Measurements from ENCODE around the gene ZNF785.
"Not testable (repeated sequence)": the region's sequence is repeated elsewhere in the genome, so short reads cannot be mapped to it uniquely, and the experiment has no call there.

Gene ZNF785

GRCh38 chr16:30592871-30593270 is 7.4 kb upstream of the ZNF785 start:
- H3K36me3 ChIP-seq (ENCODE audit: insufficient read depth, low read length), result no peaks in the 10 kb centered on the region
- no peak overlapping the region for H3K4me3 ChIP-seq
- DNase-seq (ENCODE audit: low read depth, low spot score), result no peak
- H3K9ac ChIP-seq (ENCODE audit: insufficient read length), result no peak overlapping the region
- no peak for TF ChIP-seq POLR2AphosphoS5 (IDR thresholded peaks at IDR 0.05; ENCODE audit: borderline replicate concordance, low read depth, low read length)
- no peak for TF ChIP-seq FOXP2 (optimal IDR thresholded peaks at IDR 0.05; ENCODE audit: control extremely low read depth, extremely low read length, insufficient read depth)
- no peak for TF ChIP-seq EZH2 (IDR thresholded peaks at IDR 0.05)
- no peak overlapping the region for H3K27ac ChIP-seq
- no peaks in the 10 kb centered on the region for H3K9me3 ChIP-seq (ENCODE audit: low read depth, low read length)

- not testable (repeated sequence) for H3K4me3 ChIP-seq; H3K9me3 ChIP-seq (ENCODE audit: low read depth, low read length); H3K27ac ChIP-seq; H3K36me3 ChIP-seq (ENCODE audit: insufficient read depth, low read length); DNase-seq (ENCODE audit: low read depth, low spot score); H3K9ac ChIP-seq (ENCODE audit: insufficient read length)
These were observed 5.4 kb upstream of the ZNF785 start for GRCh38 chr16:30590869-30591268.

DNA sequence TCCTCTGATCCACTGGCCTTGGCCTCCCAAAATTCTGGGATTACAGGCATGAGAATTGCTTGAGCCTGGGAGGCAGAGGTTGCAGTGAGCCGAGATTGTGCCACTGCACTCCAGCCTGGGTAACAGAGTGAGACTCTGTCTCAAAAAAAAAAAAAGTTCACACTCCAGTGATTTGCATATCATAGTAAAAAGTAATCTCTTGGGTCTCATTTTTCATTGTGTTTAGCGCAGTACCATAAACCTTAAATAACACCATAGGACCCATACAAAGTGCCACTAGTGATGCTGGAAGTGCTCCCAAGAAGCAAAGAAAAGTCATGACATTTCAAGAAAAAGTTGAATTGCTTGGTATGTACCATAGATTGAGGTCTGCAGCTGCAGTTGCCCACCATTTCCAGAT is 4.1 kb upstream of the ZNF785 start:
- DNase-seq (ENCODE audit: low read depth, low spot score); H3K9me3 ChIP-seq (ENCODE audit: low read depth, low read length); H3K9ac ChIP-seq (ENCODE audit: insufficient read length); H3K27ac ChIP-seq; H3K4me3 ChIP-seq; H3K36me3 ChIP-seq (ENCODE audit: insufficient read depth, low read length): not testable (repeated sequence)

DNA sequence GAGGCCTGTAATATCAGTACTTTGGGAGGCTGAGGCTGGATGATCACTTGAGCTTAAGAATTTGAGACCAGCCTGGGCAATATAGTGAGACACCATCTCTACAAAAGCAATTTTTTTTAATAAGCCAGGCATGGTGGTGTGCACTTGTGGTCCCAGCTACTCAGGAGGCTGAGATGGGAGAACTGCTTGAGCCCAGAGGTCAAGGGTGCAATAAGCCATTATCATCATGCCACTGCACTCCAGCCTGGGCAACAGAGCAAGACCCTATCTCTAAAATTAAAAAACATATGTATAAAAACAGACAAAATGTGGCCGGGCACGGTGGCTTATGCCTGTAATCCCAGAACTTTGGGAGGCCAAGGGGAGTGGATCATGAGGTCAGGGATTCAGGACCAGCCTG is 3.2 kb upstream of the ZNF785 start:
- Histone ChIP-seq H3K27ac (no peak overlapping the region), H3K36me3 (ENCODE audit: insufficient read depth, low read length) (no peaks in the 10 kb centered on the region), H3K9me3 (ENCODE audit: low read depth, low read length) (no peaks in the 10 kb centered on the region), H3K4me3 (no peak overlapping the region), H3K9ac (ENCODE audit: insufficient read length) (no peak overlapping the region)
- TF ChIP-seq POLR2AphosphoS5 (IDR thresholded peaks at IDR 0.05; ENCODE audit: borderline replicate concordance, low read depth, low read length) (no peak), EZH2 (IDR thresholded peaks at IDR 0.05) (no peak), FOXP2 (optimal IDR thresholded peaks at IDR 0.05; ENCODE audit: control extremely low read depth, extremely low read length, insufficient read depth) (no peak)
- DNase-seq (ENCODE audit: low read depth, low spot score), result no peak

DNA sequence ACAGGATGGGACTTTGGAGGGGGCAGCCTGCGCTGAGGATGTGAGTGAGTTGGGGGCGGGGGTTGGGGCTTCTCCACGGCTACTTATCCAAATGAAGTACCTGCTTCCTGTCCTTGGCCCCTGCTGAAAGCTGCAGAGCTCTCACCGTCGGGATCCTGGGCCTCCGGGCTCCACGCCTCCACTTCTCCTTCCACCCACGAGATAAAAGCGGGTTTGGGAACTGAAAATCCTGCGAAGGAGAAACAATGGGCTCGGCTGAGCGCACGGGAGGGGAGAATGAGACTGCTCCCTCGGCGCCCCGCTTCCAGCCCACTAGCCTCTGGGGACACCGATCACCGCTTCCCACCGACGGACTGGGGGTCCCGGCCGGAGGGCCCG is 486 bp downstream of the ZNF785 start:
- Histone ChIP-seq H3K36me3 (ENCODE audit: insufficient read depth, low read length) (peaks cover 7% of the 10 kb centered on the region; the same call in 1 of the 2 replicates), H3K9ac (ENCODE audit: insufficient read length) (peak overlapping the region; percentile 91), H3K27ac (peak overlapping the region; percentile 84), H3K9me3 (ENCODE audit: low read depth, low read length) (no peaks in the 10 kb centered on the region), H3K4me3 (peak overlapping the region; percentile 85)
- DNase-seq (ENCODE audit: low read depth, low spot score), result no peak
- TF ChIP-seq EZH2 (IDR thresholded peaks at IDR 0.05), result no peak

DNA sequence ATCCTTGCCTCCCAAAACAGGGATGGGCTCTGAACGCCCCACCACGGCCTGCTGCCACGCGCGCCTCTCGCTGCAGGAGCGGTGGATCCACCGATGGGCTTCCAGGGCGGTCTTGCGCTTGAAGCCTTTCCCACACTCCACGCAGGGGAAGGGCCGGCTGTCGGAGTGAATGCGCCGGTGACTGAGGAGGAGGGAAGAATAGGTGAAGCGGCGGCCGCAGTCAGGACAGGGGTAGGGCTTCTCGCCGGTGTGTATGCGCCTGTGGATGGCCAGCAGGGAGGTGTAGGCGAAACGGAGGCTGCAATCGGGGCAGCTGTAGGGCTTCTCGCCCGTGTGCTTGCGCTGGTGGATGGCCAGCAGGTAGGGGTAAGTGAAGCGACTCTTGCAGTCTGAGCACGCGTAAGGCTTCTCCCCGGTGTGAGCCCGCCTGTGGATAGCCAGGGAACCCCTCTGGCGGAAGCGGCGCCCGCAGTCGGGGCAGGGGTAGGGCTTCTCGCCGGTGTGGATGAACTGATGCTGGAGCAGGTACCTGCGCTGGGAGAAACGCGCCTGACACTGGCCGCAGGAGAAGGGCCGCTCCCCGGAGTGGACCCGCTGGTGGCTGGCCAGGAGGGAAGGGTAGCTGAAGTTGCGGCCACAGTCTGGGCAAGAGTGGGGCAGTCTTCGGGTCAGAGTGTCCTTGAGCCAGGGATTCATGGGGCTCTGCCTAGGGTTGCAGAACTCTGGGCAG is 2.7 kb downstream of the ZNF785 start:
- no peak overlapping the region for H3K4me3 ChIP-seq
- H3K27ac ChIP-seq, result no peak overlapping the region
- H3K36me3 ChIP-seq (ENCODE audit: insufficient read depth, low read length), result peaks cover 7% of the 10 kb centered on the region; the same call in 1 of the 2 replicates
- no peak overlapping the region for H3K9ac ChIP-seq (ENCODE audit: insufficient read length)
- DNase-seq (ENCODE audit: low read depth, low spot score), result no peak
- TF ChIP-seq FOXP2 (optimal IDR thresholded peaks at IDR 0.05; ENCODE audit: control extremely low read depth, extremely low read length, insufficient read depth) (no peak), EZH2 (IDR thresholded peaks at IDR 0.05) (no peak), POLR2AphosphoS5 (IDR thresholded peaks at IDR 0.05; ENCODE audit: borderline replicate concordance, low read depth, low read length) (no peak)
- no peaks in the 10 kb centered on the region for H3K9me3 ChIP-seq (ENCODE audit: low read depth, low read length)

GRCh38 chr16:30581457-30581856 is 4.0 kb downstream of the ZNF785 start:
- TF ChIP-seq POLR2AphosphoS5 (IDR thresholded peaks at IDR 0.05; ENCODE audit: borderline replicate concordance, low read depth, low read length) (no peak), FOXP2 (optimal IDR thresholded peaks at IDR 0.05; ENCODE audit: control extremely low read depth, extremely low read length, insufficient read depth) (no peak), EZH2 (IDR thresholded peaks at IDR 0.05) (no peak)
- H3K36me3 ChIP-seq (ENCODE audit: insufficient read depth, low read length), result peaks cover 7% of the 10 kb centered on the region; the same call in 1 of the 2 replicates
- DNase-seq (ENCODE audit: low read depth, low spot score), result no peak
- H3K9ac ChIP-seq (ENCODE audit: insufficient read length), result no peak overlapping the region
- no peaks in the 10 kb centered on the region for H3K9me3 ChIP-seq (ENCODE audit: low read depth, low read length)
- no peak overlapping the region for H3K4me3 ChIP-seq
- H3K27ac ChIP-seq, result no peak overlapping the region

DNA sequence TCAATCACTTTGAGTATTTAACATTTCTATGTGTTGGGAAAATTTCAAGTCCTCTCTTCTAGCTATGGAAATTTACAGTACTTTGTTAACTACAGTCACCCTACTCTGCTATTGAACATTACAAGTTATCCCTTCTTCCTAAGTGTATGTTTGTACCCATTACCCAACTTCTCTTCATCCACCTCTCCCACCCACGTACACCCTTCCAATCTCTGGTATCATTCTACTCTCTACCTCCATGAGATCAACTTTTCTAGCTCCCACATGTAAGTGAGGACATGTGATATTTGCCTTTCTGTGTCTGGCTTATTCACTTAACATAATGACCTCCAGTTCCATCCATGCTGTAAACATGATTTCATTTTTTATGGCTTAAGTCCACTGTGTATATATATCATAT is 10.8 kb downstream of the ZNF785 start:
- no peaks in the 10 kb centered on the region for H3K36me3 ChIP-seq (ENCODE audit: insufficient read depth, low read length)

GRCh38 chr16:30571445-30572322 is 13.8 kb downstream of the ZNF785 start, which contains the start of gene ZNF688:
ZNF688 (minus strand) TSS chr16:30571714; CDS start chr16:30571629, 85 bp downstream.
- Histone ChIP-seq H3K27ac (no peak within 1 kb of the TSS), H3K9me3 (ENCODE audit: low read depth, low read length) (no peaks in the 10 kb centered on the region), H3K4me3 (peak within 1 kb of the TSS; percentile 66), H3K9ac (ENCODE audit: insufficient read length) (no peak within 1 kb of the TSS), H3K36me3 (ENCODE audit: insufficient read depth, low read length) (no peaks in the 10 kb centered on the region)
- DNase-seq (ENCODE audit: low read depth, low spot score), result peak; percentile 40
- no peak for TF ChIP-seq FOXP2 (optimal IDR thresholded peaks at IDR 0.05; ENCODE audit: control extremely low read depth, extremely low read length, insufficient read depth)
- no peak for TF ChIP-seq EZH2 (IDR thresholded peaks at IDR 0.05)
- no peak for TF ChIP-seq POLR2AphosphoS5 (IDR thresholded peaks at IDR 0.05; ENCODE audit: borderline replicate concordance, low read depth, low read length)

More for the DNA sequence above, 10.8 kb downstream of the ZNF785 start:
- no peak for TF ChIP-seq POLR2AphosphoS5 (IDR thresholded peaks at IDR 0.05; ENCODE audit: borderline replicate concordance, low read depth, low read length)
- no peak for TF ChIP-seq FOXP2 (optimal IDR thresholded peaks at IDR 0.05; ENCODE audit: control extremely low read depth, extremely low read length, insufficient read depth)
- no peak for TF ChIP-seq EZH2 (IDR thresholded peaks at IDR 0.05)
- no peak for DNase-seq (ENCODE audit: low read depth, low spot score)
- H3K4me3 ChIP-seq, result no peak overlapping the region
- no peaks in the 10 kb centered on the region for H3K9me3 ChIP-seq (ENCODE audit: low read depth, low read length)
- no peak overlapping the region for H3K9ac ChIP-seq (ENCODE audit: insufficient read length)
- no peak overlapping the region for H3K27ac ChIP-seq

All from SK-N-MC (cell line).